ENCODE results near the gene GSDME.

Gene GSDME

GRCh38 chr7:24707988-24708615 lies 49.2 kb downstream of the GSDME start:
- in situ Hi-C loops (cut with MboI; ENCODE audit: low sequenced_read_pairs) = no loop called here

GRCh38 chr7:24706211-24707170 lies 50.8 kb downstream of the GSDME start:
- in situ Hi-C loops (cut with MboI; ENCODE audit: low sequenced_read_pairs) = no loop called here

- in situ Hi-C loops (cut with MboI; ENCODE audit: low sequenced_read_pairs) = no loop called here
Observed at GRCh38 chr7:24705461-24705954, 51.8 kb downstream of the GSDME start.

GRCh38 chr7:24704311-24704710 lies 53.0 kb downstream of the GSDME start:
- in situ Hi-C loops (cut with MboI; ENCODE audit: low sequenced_read_pairs) = no loop called here

- in situ Hi-C loops (cut with MboI; ENCODE audit: low sequenced_read_pairs) = no loop called here
Observed at GRCh38 chr7:24703296-24703695, 54.0 kb downstream of the GSDME start.

GRCh38 chr7:24702755-24703154 lies 54.5 kb downstream of the GSDME start:
- in situ Hi-C loops (cut with MboI; ENCODE audit: low sequenced_read_pairs) = no loop called here

- in situ Hi-C loops (cut with MboI; ENCODE audit: low sequenced_read_pairs) = no loop called here
Observed at GRCh38 chr7:24701261-24702235, 55.7 kb downstream of the GSDME start.

- in situ Hi-C loops (cut with MboI; ENCODE audit: low sequenced_read_pairs) = no loop called here
Observed at GRCh38 chr7:24700521-24701260, 56.6 kb downstream of the GSDME start.

- in situ Hi-C loops (cut with MboI; ENCODE audit: low sequenced_read_pairs) = no loop called here
Observed at GRCh38 chr7:24698531-24699266, 58.6 kb downstream of the GSDME start.

- in situ Hi-C loops (cut with MboI; ENCODE audit: low sequenced_read_pairs) = no loop called here
Observed at GRCh38 chr7:24697416-24697815, 59.8 kb downstream of the GSDME start.

GRCh38 chr7:24692592-24692991 lies 64.7 kb downstream of the GSDME start:
- in situ Hi-C loops (cut with MboI; ENCODE audit: low sequenced_read_pairs) = no loop called here

- in situ Hi-C loops (cut with MboI; ENCODE audit: low sequenced_read_pairs) = no loop called here
Observed at GRCh38 chr7:24690251-24690650, 67.0 kb downstream of the GSDME start.

GRCh38 chr7:24685708-24686107 lies 71.6 kb downstream of the GSDME start:
- in situ Hi-C loops (cut with MboI; ENCODE audit: low sequenced_read_pairs) = no loop called here

- in situ Hi-C loops (cut with MboI; ENCODE audit: low sequenced_read_pairs) = loop anchor here (25.0 kb wide), 1 partner anchor 383 kb away; the partner anchor contains the start of gene NPY
Observed at GRCh38 chr7:24670782-24671181, 86.5 kb downstream of the GSDME start.

GRCh38 chr7:24669971-24670591 lies 87.2 kb downstream of the GSDME start:
- in situ Hi-C loops (cut with MboI; ENCODE audit: low sequenced_read_pairs) = loop anchor here (25.0 kb wide), 1 partner anchor 383 kb away; the partner anchor contains the start of gene NPY

- in situ Hi-C loops (cut with MboI; ENCODE audit: low sequenced_read_pairs) = loop anchor here (25.0 kb wide), 1 partner anchor 382 kb away; the partner anchor contains the start of gene NPY
Observed at GRCh38 chr7:24668927-24669635, 88.2 kb downstream of the GSDME start.

- in situ Hi-C loops (cut with MboI; ENCODE audit: low sequenced_read_pairs) = loop anchor here (25.0 kb wide), 1 partner anchor 378 kb away; the partner anchor contains the start of gene NPY
Observed at GRCh38 chr7:24665564-24666294, 91.5 kb downstream of the GSDME start.

Data from HL-60/S4 treated with phorbol 12-myristate 13-acetate at 8.2 ng/mL for 4 days and 3 days (cell line).